Breast epithelium (tissue), 3 donors: ENCODE data around the gene COPE.

ENCODE experiments used
- POLR2A ChIP-seq: fragments of 450-650 bp; IDR thresholded peaks from one replicate; pipeline ENCODE4 v1.6.1; 2016; ENCODE audit warnings: antibody characterized with exemption, mild to moderate bottlenecking, moderate library complexity
- TF ChIP-seq, protein P1 (sequence below), 3 donors: fragments of 450-650 bp; IDR thresholded peaks; one replicate each; pipeline ENCODE4 v1.5.1; 2016 to 2017; ENCODE audit warnings: antibody characterized with exemption in 3 of 3, mild to moderate bottlenecking in 3 of 3, moderate library complexity in 3 of 3

DNA sequence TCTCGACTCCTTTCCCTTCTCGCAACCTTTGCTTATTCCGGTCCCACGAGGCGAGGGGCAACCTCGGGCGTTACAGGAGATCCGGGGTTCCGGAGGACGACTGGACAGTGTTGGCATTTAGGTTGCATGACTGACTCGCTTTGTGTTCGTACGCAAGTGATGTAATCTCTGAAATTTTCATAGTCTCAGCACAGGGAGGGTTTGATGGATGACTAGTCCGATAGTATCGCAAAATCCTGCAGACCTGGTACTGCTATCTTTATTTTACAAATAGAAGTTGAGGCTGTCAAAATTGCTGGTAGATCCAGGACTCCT is 670 bp upstream of the COPE start:
- TF ChIP-seq, protein P1, sequence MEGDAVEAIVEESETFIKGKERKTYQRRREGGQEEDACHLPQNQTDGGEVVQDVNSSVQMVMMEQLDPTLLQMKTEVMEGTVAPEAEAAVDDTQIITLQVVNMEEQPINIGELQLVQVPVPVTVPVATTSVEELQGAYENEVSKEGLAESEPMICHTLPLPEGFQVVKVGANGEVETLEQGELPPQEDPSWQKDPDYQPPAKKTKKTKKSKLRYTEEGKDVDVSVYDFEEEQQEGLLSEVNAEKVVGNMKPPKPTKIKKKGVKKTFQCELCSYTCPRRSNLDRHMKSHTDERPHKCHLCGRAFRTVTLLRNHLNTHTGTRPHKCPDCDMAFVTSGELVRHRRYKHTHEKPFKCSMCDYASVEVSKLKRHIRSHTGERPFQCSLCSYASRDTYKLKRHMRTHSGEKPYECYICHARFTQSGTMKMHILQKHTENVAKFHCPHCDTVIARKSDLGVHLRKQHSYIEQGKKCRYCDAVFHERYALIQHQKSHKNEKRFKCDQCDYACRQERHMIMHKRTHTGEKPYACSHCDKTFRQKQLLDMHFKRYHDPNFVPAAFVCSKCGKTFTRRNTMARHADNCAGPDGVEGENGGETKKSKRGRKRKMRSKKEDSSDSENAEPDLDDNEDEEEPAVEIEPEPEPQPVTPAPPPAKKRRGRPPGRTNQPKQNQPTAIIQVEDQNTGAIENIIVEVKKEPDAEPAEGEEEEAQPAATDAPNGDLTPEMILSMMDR (IDR thresholded peaks at IDR 0.05) = no peak
- no peak for TF ChIP-seq POLR2A
